GM13977 (cell line): ENCODE measurements around the gene FAM219B.
"Not testable (repeated sequence)": the region's sequence is repeated elsewhere in the genome, so short reads cannot be mapped to it uniquely, and the experiment has no call there.

ENCODE experiments used
- DNase-seq: peaks from one replicate; pipeline ENCODE4 v3.0.0; 2012; ENCODE audit warnings: low spot score
- in situ Hi-C: fragments of 300-500 bp; cut with MboI; formaldehyde crosslinking; loops from one replicate; pipeline ENCODE4 v1.12.0; 2022; ENCODE audit warnings: low sequenced_read_pairs, low pct_unique_long_range_greater_than_20kb, mixed read lengths, inconsistent platforms; ENCODE audit not compliant: unreplicated experiment
- TF ChIP-seq, protein P1 (sequence below): IDR thresholded peaks from 2 replicates; pipeline ENCODE4 v1.5.1; 2012; ENCODE audit warnings: mild to moderate bottlenecking, control low read depth; ENCODE audit not compliant: insufficient read depth; ENCODE audit errors: extremely low read depth, missing control alignments

The FAM219B gene

DNA sequence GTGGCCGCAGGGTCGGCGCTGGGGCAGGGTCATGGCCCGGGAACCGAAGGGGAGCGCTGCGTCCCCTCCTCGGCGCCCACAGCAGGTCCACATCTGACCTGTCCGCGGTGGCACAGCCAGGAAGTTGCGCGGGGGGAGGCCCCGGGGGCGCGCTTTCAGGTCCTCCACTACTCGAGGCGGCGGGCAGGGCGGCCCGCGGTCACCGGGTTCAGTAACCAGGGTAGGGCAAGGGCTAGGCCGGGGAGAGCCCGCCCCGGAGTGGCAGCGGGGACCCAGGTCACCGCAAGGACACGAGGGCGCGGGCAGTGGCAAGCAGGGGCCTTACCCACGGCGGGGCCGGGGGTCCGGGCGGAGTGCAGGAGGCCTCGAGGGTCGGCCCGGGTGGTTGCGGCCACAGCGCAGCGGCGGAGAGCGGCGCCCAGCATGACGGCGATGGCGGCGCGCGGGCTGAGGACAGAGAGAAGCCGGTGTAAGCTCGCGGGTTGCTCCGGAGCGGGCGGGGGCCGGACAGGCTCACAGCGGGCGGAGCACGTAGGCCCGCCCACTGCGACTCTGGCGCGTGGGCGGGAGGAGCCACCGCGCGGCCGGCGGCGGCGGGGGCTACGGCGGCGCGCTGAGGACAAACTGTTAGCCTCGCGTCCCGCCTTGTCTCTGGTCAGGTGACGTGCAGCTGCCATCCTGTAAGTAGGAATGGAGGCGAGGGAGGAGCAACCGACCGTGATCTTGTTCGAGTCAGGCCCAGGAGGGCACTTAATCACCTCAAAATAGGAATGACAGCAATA, 31.1 kb upstream of the FAM219B start, which contains the start of gene COX5A:
Gene COX5A, minus strand, starts transcription at position 484 of the 782 bp plus-strand sequence. Its CDS starts 59 bp downstream, at position 425.
- peak; percentile 94 for DNase-seq
- in situ Hi-C loops, result loop anchor here (25.0 kb wide), 1 partner anchor 300 kb away; no protein-coding TSS in a partner anchor
- TF ChIP-seq, protein P1, sequence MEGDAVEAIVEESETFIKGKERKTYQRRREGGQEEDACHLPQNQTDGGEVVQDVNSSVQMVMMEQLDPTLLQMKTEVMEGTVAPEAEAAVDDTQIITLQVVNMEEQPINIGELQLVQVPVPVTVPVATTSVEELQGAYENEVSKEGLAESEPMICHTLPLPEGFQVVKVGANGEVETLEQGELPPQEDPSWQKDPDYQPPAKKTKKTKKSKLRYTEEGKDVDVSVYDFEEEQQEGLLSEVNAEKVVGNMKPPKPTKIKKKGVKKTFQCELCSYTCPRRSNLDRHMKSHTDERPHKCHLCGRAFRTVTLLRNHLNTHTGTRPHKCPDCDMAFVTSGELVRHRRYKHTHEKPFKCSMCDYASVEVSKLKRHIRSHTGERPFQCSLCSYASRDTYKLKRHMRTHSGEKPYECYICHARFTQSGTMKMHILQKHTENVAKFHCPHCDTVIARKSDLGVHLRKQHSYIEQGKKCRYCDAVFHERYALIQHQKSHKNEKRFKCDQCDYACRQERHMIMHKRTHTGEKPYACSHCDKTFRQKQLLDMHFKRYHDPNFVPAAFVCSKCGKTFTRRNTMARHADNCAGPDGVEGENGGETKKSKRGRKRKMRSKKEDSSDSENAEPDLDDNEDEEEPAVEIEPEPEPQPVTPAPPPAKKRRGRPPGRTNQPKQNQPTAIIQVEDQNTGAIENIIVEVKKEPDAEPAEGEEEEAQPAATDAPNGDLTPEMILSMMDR, result peak; percentile 4

DNA sequence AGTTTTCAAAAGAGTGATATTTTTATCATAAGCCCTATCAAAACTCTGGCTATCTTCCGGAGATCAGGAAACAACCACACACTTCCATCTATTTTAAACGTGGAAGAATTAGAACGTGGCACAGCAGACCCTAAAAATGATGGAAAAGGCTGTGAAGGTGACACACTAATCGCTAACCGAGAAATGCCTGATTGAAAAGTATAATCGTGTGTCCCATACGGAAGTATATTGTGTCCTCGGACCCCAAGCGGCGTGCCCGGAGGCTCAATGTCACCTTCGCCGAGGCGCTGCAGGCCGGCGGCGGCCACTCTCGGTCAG, 30.6 kb upstream of the FAM219B start:
- in situ Hi-C loops, result loop anchor here (25.0 kb wide), 1 partner anchor 300 kb away; no protein-coding TSS in a partner anchor
- no peak for DNase-seq
- TF ChIP-seq, protein P1, result no peak

DNA sequence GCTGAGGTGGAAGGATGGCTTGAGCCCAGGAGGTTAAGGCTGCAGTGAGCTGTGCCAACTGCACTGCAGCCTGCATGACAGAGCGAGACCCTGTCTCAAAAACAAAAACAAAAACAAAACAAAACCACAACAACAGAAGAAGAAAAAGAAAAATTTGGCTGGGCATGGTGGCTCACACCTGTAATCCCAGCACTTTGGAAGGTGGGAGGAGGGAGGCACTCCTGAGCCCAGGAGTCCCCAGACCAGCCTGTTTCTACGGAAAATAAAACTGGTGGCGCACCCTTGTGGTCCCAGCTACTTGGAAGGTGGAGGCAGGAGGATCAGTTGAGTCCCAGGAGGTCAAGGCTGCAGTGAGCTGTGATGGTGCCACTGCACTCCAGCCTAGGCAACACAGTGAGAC, 28.5 kb upstream of the FAM219B start:
- not testable (repeated sequence) for DNase-seq

DNA sequence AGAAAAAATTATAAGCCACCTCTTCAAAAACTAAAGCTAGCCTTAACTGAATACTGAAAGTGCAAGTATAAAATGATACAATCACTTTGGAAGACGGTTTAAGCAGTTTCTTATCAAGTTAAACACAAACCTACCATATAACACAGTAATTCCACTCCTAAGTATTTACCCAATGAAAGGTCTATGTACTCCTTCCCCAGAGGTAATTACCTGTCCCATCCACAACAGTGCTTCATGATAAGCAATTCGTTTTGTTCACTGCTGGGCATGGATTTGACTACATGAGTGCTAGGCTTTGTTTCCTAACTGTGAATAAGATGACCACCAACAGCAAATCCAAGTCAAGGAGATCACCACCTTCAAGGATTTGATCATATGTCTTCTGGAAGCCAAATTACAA, 26.9 kb upstream of the FAM219B start:
- in situ Hi-C loops, result loop anchor here (25.0 kb wide), 1 partner anchor 296 kb away; no protein-coding TSS in a partner anchor

More for the DNA sequence above, 28.5 kb upstream of the FAM219B start:
- in situ Hi-C loops, result loop anchor here (25.0 kb wide), 1 partner anchor 298 kb away; no protein-coding TSS in a partner anchor
- TF ChIP-seq, protein P1, result peak; percentile 22

DNA sequence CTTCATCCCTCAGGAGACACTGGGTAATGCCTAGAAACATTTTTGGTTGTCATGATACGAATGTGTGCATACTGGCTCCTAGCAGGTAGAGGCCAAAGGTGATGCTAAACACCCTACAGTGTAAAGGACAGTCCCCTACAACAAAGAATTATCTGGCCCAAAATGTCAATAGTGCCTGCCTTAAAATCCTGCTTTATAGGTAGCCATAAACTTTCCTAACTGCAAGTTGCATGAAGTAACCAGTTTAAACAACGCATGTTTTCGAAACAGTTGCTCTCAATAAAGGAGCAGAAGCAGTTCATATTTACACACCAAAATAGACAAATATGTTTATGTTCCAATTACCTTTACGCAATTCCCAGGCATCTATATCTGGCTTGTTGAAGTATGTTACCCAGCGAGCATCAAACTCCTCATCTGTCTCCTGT, 22.1 kb upstream of the FAM219B start:
- TF ChIP-seq, protein P1, result no peak
- in situ Hi-C loops, result loop anchor here (25.0 kb wide), 1 partner anchor 291 kb away; no protein-coding TSS in a partner anchor
- DNase-seq, result no peak

More for the DNA sequence above, 26.9 kb upstream of the FAM219B start:
- no peak for DNase-seq
- TF ChIP-seq, protein P1, result no peak

DNA sequence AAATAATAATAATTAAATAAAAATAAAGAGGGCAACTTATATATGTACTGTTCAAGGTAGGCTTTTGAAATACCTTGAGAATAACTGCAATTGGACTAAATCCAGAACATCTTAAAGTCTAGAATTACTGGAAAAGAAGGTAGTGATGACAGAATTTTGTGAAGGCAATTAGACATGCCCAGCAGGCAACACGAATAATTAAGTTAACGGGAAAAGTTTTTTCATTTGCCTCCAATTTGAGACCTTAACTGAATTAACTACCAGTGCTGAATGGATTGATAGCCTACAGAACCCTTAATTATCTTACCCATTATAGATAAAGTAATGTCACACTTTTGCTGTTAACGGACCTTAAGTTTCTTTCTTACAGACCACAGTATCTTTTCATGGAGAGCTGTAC, 17.9 kb upstream of the FAM219B start:
- no peak for DNase-seq
- in situ Hi-C loops, result no loop called here
- TF ChIP-seq, protein P1, result no peak
